Astrocyte of the cerebellum (primary cell): ENCODE measurements around the gene FGF5.

ENCODE experiments used
- DNase-seq: peaks from one replicate; pipeline ENCODE4 v3.0.0-alpha.2; 2011; ENCODE audit warnings: low read depth
- H3K4me3 ChIP-seq: 2 replicates; pipeline ENCODE4 v1.5.1; 2011; ENCODE audit warnings: mild to moderate bottlenecking, low read depth, low read length, moderate library complexity
- in situ Hi-C: cut with HindIII; loops from 2 replicates; pipeline ENCODE4 v1.10.0; 2017; ENCODE audit warnings: low sequenced_read_pairs
- TF ChIP-seq, protein P1 (sequence below): IDR thresholded peaks from 2 replicates; pipeline ENCODE4 v1.5.1; 2012; ENCODE audit warnings: low read length, low read depth, moderate library complexity, mild to moderate bottlenecking; ENCODE audit errors: missing control alignments

The FGF5 gene

DNA sequence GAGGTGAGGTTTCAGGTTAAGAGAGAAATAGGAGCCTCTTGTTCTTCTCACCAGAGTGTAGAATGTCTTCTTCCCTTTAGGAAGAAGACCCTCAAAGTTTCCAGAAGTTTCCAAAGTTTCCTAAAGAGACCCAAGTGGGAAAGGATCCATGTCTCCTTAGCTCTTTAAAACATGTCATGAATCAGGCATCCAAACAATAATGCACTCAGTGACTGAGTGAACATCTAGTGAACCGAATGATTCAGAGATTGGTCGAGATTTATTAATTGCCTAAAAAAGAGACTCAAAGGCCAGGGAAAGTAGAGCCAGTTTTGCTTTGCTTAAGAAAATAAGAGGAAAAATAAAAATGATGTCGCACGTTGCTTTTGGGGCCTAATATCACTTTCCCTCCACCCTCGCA lies 29.4 kb downstream of the FGF5 start:
- DNase-seq, result no peak
- in situ Hi-C loops, result no loop called here
- TF ChIP-seq, protein P1, sequence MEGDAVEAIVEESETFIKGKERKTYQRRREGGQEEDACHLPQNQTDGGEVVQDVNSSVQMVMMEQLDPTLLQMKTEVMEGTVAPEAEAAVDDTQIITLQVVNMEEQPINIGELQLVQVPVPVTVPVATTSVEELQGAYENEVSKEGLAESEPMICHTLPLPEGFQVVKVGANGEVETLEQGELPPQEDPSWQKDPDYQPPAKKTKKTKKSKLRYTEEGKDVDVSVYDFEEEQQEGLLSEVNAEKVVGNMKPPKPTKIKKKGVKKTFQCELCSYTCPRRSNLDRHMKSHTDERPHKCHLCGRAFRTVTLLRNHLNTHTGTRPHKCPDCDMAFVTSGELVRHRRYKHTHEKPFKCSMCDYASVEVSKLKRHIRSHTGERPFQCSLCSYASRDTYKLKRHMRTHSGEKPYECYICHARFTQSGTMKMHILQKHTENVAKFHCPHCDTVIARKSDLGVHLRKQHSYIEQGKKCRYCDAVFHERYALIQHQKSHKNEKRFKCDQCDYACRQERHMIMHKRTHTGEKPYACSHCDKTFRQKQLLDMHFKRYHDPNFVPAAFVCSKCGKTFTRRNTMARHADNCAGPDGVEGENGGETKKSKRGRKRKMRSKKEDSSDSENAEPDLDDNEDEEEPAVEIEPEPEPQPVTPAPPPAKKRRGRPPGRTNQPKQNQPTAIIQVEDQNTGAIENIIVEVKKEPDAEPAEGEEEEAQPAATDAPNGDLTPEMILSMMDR, result no peak
- no peak overlapping the region for H3K4me3 ChIP-seq

- no peak overlapping the region for H3K4me3 ChIP-seq
- in situ Hi-C loops, result no loop called here
- TF ChIP-seq, protein P1, result no peak
- no peak for DNase-seq
These were observed 35.4 kb downstream of the FGF5 start for GRCh38 chr4:80301884-80302283.

GRCh38 chr4:80302616-80303223 lies 36.3 kb downstream of the FGF5 start:
- TF ChIP-seq, protein P1, result no peak
- DNase-seq, result no peak
- H3K4me3 ChIP-seq, result no peak overlapping the region
- in situ Hi-C loops, result no loop called here

GRCh38 chr4:80305466-80305865 lies 39.0 kb downstream of the FGF5 start:
- DNase-seq, result no peak
- H3K4me3 ChIP-seq, result no peak overlapping the region
- in situ Hi-C loops, result no loop called here
- TF ChIP-seq, protein P1, result no peak

DNA sequence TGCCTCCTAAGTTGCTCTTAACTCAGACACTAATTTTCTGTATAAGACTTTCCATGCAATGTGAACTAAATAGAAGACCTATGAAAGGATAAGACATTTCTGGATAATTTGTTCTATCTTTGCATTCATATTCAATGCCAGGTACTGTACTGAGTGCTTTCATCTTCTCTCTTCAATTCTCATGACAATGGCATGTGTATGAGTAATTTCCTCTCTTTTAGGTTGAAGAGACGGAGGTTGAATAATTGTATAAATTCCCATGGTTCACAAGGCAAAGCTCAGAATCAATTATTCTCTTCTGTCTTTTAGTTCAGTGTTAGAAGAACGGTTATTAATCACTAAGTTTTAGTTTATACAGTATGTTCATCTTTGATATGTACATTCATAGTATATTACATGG lies 39.8 kb downstream of the FGF5 start:
- H3K4me3 ChIP-seq, result no peak overlapping the region
- in situ Hi-C loops, result no loop called here
- TF ChIP-seq, protein P1, result no peak
- DNase-seq, result no peak

GRCh38 chr4:80307183-80307735 lies 40.8 kb downstream of the FGF5 start:
- in situ Hi-C loops, result no loop called here
- no peak overlapping the region for H3K4me3 ChIP-seq
- TF ChIP-seq, protein P1, result no peak
- no peak for DNase-seq
